GM19025 (cell line): ENCODE results near the gene MAP3K4.
"Not testable (repeated sequence)": the region's sequence is repeated elsewhere in the genome, so short reads cannot be mapped to it uniquely, and the experiment has no call there.

Source experiments
- ATAC-seq: cut with Tn5 transposase; IDR thresholded peaks from one replicate; pipeline ENCODE4 v1.9.1; 2021; ENCODE audit warnings: mild to moderate bottlenecking, low read depth, moderate library complexity; ENCODE audit not compliant: unreplicated experiment

MAP3K4 gene

GRCh38 chr6:161109366-161109765 is 117.8 kb downstream of the MAP3K4 start:
- ATAC-seq = no peak

GRCh38 chr6:161110028-161110779 is 118.6 kb downstream of the MAP3K4 start:
- ATAC-seq = no peak

GRCh38 chr6:161111261-161111660 is 119.7 kb downstream of the MAP3K4 start:
- ATAC-seq = no peak

DNA sequence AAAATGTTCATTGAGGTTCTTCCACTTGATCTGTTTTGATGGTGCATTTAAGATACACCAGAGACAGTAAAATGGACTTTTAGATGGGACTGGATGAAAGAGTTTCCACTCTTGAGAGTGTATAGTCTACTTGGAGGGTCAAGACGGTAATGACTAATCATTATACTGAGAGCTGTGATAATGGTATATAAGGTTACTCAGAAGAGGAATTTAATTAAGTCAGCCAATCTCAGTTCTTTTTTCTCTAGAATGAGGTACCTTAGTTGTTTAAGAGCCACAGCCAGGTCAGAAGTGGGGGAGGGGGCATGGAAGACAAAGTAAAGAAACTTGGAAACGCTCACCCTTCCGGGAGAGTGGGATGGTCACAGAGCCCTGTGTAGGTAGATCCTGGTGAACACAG is 123.9 kb downstream of the MAP3K4 start:
- no peak for ATAC-seq

GRCh38 chr6:161116554-161116953 is 125.0 kb downstream of the MAP3K4 start:
- ATAC-seq = no peak

DNA sequence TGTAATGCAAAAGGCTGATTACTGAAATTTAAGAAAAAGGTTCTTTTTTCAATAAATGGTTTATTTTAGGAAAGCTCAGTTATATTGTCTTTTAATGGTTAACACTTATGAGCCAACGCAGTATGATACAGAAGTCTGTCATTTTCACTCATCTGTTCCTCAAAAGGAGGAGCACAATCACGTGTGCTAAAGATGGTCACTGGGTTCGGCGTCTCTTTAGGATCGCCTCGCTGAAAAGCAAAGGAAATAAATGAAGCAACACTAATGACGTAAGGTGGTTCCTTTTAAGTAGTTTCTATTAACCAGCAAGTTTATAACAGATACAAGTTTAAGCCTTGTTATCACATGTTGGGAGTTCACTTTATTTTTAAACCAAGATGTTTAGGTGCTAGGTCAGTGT is 125.7 kb downstream of the MAP3K4 start:
- ATAC-seq = no peak

- ATAC-seq = no peak
These were observed 126.4 kb downstream of the MAP3K4 start for GRCh38 chr6:161117942-161118341.

DNA sequence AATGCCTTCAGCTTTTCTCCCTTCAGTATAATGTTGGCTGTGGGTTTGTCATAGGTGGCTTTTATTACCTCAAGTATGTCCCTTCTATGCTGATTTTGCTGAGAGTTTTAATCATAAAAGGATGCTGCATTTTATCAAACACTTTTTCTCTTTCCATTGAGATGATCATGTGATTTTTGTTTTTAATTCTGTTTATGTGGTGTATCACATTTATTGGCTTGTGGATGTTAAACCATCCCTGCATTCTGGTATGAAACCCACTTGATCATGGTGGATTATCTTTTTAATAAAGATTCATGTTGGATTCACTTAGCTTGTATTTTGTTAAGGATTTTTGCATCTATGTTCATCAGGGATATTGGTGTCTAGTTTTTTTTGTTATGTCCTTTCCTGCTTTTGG is 131.8 kb downstream of the MAP3K4 start:
- ATAC-seq = not testable (repeated sequence)

- ATAC-seq = no peak
These were observed 134.0 kb downstream of the MAP3K4 start for GRCh38 chr6:161125591-161125990.

GRCh38 chr6:161127071-161127740 is 135.6 kb downstream of the MAP3K4 start:
- no peak for ATAC-seq

DNA sequence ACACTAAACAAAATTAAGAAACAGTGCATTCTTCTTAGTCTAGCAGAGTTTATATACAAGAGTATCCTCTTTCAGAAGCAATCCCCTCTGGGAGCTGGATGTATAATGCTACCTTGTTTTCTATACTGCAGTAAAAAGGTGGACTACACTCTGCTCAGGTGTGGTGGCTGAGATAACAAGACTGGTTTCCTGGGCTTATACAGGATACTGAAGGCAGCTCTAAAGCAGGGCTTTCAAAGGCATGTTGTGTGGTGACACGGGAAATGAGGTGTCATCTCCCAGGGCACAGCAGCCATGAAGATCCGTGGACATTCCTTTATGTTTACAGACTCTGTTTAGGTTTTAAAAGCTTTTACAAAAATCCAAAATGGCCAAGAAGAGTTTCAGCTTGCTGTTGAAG is 136.7 kb downstream of the MAP3K4 start:
- ATAC-seq = no peak

DNA sequence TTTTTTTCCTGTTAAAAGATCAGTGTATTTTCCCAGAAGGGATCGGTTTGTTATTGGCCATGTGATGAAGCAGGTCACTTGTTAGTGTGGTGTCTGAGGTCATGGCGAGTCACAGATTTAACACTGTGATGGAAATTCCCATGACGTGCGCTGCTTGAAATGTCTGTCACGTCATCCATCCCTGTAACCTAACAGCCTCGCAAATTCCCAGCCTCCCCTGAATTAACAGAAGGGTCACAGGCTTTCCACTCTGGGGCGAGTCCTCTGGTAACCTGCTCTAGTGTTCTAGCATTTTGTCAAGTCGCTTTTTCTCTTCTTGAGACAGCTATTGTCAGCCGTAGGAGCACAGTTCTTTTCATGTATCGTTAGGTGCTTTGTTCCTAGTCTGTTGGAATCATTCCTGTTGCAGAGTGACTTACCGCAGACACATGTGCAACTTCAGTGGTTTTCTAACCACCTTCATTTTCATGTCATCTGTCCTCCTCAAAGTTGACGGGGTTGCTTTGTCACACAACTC is 137.2 kb downstream of the MAP3K4 start:
- no peak for ATAC-seq

DNA sequence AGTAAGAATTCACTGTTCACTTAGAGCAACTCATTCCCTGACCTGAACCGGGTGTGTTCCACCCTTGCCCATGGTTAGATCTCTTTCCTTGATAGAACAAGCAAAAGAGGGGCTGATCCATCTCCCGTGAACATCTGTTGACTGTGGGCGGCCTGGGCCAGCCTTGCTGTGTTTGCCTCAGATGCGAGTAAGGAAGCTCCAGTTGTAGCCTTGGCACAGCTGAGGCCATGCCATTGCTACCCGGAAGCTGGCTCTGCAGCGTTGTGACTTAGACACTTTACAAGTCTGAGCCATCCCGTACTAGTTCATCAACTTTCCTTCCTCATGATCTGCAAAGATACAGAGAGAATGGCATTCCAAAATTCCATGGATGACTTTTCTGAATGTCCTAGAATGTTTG is 139.0 kb downstream of the MAP3K4 start:
- no peak for ATAC-seq

GRCh38 chr6:161130967-161131766 is 139.6 kb downstream of the MAP3K4 start:
- ATAC-seq = no peak

DNA sequence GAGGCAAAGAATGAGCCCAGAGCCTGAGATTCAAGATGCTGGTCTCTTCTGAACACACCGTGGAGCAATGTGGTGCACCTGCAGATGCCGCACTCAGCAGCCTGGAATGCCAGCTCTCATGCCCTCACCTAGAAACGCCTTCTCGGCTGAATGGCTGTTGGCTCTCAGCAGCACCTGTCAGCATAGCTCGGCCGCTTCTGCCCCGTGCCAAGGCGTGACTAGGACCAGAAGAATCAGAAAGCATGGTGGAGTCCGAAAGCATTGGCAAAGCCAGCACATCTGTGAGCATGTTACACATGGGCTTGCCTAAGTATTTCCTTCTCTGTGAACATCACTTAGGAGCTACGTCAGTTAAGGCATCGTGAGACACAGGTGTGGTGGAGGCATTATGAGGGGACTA is 140.8 kb downstream of the MAP3K4 start:
- ATAC-seq = no peak

- ATAC-seq = no peak
These were observed 142.4 kb downstream of the MAP3K4 start for GRCh38 chr6:161133963-161134362.

GRCh38 chr6:161134550-161135298 is 143.2 kb downstream of the MAP3K4 start:
- no peak for ATAC-seq

DNA sequence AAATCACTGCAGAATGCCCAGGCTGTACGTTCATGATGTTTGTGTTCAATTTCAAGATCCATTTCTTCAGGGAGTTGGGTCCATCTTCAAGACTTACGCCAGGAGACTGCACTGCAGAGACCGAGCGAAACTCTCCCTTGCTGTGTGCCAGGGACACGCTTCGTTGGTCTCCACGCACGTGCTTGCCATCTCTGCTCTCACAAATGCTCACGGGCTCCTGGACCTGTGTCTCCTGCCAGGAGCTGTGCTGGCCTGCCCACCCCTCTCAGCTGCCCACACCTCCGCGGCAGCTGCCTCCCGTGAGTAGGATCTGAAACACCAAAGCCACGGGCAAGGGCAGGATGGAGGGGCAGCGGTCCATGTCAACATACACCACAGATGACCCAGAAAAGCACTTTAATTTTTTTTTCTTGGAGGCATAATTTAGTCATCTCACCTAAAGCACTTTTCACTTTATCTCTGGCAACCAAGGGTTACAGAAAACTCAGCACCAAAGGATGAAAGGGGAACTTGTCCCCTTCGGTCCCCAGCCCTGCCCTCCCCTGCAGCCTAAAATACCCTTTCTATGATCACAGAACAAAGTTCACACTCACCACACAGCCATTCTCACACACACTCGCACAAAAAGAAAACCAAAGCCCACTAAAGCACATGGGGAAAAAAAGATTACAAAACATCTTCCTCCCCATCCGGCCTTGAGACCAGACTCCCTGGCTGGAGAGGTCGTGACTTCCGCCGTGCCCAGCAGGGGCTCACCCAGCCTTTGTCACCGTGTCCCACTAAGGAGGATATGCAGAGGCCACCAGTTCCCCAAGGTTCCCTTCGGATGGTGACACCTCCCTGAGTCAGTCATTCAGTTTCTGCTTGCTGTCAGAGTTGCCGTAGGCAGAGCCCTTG is 144.4 kb downstream of the MAP3K4 start:
- ATAC-seq = no peak

- no peak for ATAC-seq
These were observed 145.1 kb downstream of the MAP3K4 start for GRCh38 chr6:161136655-161137054.
